DND-41 (cell line): ENCODE measurements around the gene ALS2.

Experiments
- EZH2 ChIP-seq: IDR thresholded peaks from 3 replicates; pipeline ENCODE4 v1.6.1; 2012; ENCODE audit warnings: borderline replicate concordance, low read depth, mild to moderate bottlenecking, moderate library complexity, low read length, inconsistent platforms; ENCODE audit not compliant: severe bottlenecking
- TF ChIP-seq, protein P1 (sequence below): IDR thresholded peaks from 2 replicates; pipeline ENCODE4 v1.5.1; 2012; ENCODE audit warnings: borderline replicate concordance, low read length, moderate library complexity, mild to moderate bottlenecking; ENCODE audit not compliant: poor library complexity, severe bottlenecking; ENCODE audit errors: extremely low read depth

DNA sequence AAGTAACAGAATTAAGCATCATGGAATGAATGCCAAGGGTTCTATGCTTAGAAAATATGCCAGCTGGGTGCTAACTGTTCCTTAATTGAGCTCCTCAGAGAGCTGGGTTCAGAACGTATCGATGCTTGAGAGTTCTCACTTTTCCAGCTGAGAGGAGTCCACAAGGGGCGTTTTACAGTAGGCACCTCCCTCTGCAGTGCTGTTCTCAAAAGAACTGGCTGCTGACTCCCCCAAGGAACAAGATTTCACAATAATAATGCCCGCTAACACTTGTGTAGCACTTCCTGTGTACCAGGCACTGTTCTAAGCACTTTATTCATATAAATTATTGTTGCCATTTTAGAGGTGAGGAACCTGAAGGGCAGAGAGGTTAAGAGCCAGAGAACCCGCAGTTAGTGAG is 119.4 kb downstream of the ALS2 start:
- TF ChIP-seq, protein P1, sequence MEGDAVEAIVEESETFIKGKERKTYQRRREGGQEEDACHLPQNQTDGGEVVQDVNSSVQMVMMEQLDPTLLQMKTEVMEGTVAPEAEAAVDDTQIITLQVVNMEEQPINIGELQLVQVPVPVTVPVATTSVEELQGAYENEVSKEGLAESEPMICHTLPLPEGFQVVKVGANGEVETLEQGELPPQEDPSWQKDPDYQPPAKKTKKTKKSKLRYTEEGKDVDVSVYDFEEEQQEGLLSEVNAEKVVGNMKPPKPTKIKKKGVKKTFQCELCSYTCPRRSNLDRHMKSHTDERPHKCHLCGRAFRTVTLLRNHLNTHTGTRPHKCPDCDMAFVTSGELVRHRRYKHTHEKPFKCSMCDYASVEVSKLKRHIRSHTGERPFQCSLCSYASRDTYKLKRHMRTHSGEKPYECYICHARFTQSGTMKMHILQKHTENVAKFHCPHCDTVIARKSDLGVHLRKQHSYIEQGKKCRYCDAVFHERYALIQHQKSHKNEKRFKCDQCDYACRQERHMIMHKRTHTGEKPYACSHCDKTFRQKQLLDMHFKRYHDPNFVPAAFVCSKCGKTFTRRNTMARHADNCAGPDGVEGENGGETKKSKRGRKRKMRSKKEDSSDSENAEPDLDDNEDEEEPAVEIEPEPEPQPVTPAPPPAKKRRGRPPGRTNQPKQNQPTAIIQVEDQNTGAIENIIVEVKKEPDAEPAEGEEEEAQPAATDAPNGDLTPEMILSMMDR: no peak
- TF ChIP-seq EZH2: no peak
